HTERT RPE-1 (cell line): ENCODE results near the gene CSMD2.

Source experiments
- in situ Hi-C: fragments of 300-500 bp; cut with MboI; formaldehyde crosslinking; loops from 4 replicates; pipeline ENCODE4 v1.14.3; 2020; ENCODE audit warnings: low sequenced_read_pairs

CSMD2 gene

DNA sequence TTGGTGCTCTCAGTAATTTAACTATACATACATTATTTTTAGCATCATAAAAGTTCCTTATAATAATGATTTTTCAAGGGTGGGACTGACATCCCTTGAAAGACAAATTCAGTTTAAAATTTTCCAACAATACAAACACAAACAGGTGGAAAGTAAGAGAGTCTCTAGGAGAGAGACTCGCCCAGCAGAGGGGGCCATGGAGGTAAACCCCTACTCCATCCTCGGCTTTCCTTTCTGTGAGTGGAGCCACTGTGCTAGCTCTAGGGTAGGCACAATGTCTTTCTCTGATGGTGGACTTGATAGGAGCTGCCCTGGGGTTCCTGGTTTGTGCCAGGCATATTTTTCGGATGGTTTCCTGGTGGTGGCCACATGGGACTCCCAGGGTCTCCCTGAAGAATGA lies 8.3 kb downstream of the CSMD2 start:
- in situ Hi-C loops = no loop called here

DNA sequence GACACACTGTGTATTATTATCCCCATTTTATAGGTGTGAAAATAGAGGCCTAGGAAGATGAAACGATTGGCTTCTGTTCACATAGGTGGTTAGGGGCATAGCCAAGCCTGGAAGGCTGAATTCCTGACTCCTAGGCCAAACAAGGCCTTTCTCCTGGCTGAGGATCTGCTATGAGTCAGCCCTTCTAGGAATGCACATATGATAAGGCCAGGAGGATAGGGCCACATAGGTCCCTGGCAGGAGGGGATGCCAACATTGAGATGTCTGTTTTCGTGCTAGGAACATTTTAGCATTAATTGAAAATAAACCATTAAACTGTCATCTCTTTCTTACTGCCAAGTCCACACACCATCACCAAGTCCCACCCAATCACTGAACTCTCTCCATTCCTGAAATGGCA lies 9.2 kb downstream of the CSMD2 start:
- in situ Hi-C loops = no loop called here

DNA sequence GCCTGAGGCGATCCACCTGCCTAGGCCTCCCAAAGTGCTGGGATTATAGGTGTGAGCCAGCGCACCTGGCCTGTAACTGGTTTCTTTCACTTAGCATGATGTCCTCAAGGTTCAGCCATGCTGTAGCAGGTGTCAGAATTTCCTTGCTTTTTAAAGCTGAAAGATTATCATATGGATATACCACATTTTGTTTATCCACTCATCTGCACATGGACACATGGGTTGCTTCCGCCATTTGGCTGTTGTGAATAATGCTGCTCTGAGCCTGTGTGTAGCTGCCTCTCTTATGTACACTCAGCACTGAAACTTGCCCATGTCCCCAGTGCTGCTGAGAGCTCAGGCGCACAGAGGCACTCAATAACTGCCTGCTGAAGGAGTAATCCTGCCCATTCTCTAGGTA lies 11.8 kb downstream of the CSMD2 start:
- in situ Hi-C loops = no loop called here

- in situ Hi-C loops = no loop called here
Measured at GRCh38 chr1:34149501-34149900, 15.5 kb downstream of the CSMD2 start.

DNA sequence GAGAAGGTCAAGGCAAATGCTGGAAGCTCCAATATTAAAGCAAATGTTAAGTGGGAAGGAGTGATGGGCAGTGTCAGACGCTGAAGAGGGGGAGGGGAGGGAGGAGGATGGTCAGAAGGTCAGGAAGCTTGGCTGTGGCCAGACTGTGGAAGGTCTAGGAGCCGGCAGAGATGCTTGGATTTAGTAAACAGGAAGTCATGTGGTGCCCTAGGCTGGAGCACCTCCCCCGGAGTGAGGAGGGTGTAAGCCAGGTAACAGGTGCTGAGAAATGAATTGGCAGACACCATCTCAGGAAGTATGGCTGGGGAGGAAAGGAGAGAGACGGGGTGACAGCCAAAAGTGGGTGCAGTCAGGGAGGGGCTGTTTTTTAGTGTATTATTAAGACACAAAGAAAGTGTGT lies 17.7 kb downstream of the CSMD2 start:
- in situ Hi-C loops = no loop called here

DNA sequence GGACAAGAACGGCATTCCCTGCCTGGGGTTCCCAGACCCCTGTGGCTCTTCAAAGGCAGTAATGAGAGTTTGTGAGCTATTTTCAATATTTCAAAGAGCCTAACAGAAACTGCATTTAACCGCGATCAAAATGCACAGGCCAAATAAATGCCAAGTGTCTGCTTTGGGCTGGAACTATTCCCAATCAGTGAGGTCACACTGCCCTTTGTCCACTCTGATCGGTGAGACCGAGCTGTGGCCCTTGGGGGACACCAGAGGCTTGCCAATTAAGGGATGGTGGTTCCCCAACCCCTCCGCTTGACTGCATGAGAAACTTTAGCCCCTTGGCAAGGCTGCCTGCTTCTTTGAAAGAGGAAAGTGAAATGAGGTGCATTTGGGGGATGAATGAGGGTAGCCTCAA lies 20.3 kb downstream of the CSMD2 start:
- in situ Hi-C loops = no loop called here

DNA sequence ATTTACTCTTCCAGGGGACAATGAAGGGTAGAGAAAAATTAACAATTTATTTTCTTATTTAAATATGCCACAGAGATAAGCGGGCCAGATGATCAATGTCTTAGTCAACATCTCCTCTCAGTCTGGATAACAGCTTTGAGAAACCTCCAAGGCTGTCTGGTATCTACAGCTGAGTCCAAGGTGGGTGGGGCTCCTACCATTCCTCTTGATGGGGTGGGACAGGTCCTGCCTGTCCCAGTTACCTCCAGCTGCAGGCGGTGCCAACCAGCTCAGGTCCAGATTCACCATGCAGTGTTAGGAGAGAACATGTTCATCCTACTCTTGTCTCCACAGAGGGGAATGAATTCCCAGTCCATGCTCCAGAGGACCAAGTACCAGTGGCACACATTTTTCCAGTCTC lies 21.1 kb downstream of the CSMD2 start:
- in situ Hi-C loops = no loop called here

- in situ Hi-C loops = no loop called here
Measured at GRCh38 chr1:34140011-34140676, 24.9 kb downstream of the CSMD2 start.

GRCh38 chr1:34137411-34137810 lies 27.6 kb downstream of the CSMD2 start:
- in situ Hi-C loops = no loop called here

GRCh38 chr1:34132161-34132420 lies 32.9 kb downstream of the CSMD2 start:
- in situ Hi-C loops = no loop called here

- in situ Hi-C loops = no loop called here
Measured at GRCh38 chr1:34131396-34132160, 33.5 kb downstream of the CSMD2 start.

GRCh38 chr1:34130306-34130705 lies 34.7 kb downstream of the CSMD2 start:
- in situ Hi-C loops = no loop called here

DNA sequence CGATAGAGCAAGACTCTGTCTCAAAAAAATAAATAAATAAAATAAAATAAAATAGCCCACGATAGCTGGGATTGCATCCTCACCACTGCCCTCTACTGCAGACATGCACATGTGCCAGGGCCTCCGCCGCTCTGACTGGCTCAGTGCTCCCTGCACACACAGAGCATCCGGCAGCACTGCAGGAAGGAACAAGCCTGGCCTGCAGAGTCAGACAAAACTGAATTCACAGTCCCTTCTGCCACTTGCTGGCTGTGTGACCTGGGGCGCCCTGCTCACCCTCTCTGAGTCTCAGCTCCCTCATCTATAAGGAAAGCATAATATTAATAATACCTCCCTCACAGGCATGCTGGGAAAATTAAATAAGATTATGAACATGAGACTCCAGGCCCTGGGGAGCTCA lies 35.4 kb downstream of the CSMD2 start:
- in situ Hi-C loops = no loop called here

- in situ Hi-C loops = no loop called here
Measured at GRCh38 chr1:34128186-34128889, 36.7 kb downstream of the CSMD2 start.

- in situ Hi-C loops = no loop called here
Measured at GRCh38 chr1:34127006-34128000, 37.7 kb downstream of the CSMD2 start.

GRCh38 chr1:34126486-34126885 lies 38.5 kb downstream of the CSMD2 start:
- in situ Hi-C loops = no loop called here

DNA sequence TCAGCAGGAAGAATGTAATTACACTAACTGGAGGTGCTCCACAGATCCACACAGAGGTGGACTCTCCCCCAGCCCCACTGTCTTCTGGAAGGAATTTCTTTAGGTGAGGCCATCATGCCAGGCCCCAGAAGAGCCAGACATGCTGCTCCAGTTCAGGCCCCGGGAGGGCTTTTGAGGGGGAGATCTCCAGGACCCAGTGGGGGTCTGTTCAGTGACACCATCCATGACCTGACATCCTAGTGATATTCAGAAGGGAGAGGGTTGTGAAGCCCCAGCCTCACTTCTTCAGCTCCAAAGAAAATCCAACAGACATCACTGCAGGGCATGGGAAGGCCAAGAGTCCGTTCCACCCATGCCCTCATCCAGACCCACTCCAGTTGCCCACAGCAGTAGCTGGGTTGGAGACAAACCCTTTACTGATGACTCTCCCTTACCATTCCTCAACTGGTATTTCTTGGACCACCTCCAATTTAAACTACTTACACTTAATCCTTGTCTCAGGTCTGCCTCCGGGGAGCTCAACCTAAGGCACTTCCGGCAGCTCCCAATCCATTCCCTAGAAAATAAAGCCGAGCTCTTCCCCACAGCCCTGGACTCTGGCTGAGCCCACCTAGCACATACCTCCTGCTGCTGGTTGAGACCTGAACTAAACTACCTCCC lies 39.2 kb downstream of the CSMD2 start:
- in situ Hi-C loops = no loop called here

GRCh38 chr1:34122080-34122932 lies 42.7 kb downstream of the CSMD2 start:
- in situ Hi-C loops = no loop called here

DNA sequence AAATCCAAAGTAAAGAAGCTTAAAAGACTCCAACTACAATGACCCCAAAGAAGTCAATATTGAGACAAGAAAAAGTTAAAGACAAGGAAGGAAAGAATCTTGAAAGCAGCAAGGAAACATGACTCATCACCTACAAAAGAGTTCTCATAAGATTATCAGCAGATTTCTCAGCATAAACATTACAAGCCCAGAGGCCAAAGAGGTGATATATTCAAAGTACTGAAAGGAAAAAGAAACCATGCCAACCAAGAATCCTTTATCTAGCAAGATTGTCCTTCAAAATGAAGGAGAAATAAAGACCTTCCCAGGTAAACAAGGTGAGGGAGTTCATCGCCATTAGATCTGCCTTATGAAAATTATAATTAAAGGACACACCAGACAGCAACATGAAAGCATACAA lies 49.8 kb downstream of the CSMD2 start:
- in situ Hi-C loops = no loop called here

GRCh38 chr1:34113887-34114286 lies 51.1 kb downstream of the CSMD2 start:
- in situ Hi-C loops = no loop called here
